ENCODE data around the gene MLLT10. TPM values are rescaled to one million over a fixed set of nuclear protein-coding genes. Genes with fewer than 3 reads are reported as not detected.

MLLT10 gene
- total RNA-seq, 1 donor from 2014 or later: 32.3 TPM

DNA sequence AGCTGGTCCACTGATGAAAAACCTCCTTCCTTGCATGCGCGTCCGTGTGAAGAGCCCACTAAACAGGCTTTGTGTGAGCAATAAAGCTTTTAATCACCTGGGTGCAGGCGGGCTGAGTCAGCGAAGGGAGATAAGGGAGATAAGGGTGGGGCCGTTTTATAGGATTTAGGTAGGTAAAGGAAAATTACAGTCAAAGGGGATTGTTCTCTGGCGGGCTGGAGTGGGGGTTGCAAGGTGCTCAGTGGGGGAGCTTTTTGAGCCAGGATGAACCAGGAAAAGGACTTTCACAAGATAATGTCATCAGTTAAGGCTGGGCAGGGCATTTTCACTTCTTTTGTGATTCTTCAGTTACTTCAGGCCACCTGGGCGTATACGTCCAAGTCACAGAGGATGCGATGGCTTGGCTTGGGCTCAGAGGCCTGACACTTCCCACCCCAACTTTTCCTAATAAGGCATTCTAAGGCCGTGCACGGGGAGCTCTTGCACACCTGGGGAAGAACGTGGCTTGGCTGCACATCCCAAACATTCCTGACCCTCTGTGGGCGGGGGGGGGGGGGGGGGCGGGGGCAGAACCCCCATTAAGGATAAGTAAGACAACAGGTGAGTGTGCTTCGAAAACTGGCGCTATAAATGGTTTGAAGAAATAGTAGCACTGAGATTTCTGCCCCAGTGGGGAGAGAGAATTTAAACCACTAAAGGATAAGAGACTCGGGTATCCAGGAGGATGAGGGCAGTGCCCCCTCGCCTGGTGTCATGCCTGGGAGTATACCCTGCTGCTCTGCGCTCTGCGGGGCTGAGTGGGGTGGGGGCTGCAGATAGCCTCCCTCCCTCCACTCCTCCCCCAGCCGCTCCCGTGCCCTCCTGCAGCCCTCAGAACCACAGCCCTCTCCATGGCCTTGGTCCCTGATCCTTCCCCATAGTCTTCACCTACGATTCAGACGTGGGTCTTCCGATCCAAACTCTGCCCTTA is 217.6 kb downstream of the MLLT10 start:
- H3K4me3 ChIP-seq (ENCODE audit: low read depth, low read length): no peak overlapping the region

DNA sequence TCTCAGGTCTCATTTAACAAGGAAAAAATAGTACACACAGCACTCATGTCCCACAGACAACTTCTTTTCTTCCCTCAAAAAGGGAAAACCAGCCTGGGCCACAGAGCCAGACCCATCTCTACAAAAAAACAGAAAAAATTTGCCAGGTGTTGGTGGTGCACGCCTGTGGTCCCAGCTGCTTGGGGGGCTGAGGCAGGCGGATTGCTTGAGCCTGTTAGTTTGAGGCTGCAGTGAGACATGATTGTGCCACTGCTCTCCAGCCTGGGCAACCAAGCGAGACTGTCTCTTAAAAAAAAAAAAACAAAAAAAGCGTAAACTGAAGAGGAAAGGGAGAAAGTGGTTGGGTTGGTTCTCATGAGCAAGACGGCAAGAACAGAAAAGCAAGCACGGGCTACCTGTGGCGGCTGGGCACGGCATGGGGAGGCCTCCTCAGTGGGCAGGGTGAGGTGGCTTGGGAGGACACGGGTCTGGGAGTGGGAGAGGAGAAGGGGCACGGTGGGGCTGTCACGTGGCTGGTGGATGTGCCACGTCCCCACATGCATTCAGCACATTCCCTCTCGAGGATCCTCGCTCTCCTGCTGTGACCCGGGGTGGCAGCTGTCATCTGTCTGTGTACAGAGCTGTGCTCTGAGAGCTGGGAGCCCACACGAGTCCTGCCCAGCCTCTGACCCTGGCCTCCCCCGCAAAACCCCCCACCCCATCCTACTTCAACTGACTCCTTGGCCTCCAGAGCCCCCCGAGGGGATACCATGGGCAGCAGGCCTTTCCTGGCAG is 219.7 kb downstream of the MLLT10 start:
- no peaks in the 10 kb centered on the region for H3K27me3 ChIP-seq (ENCODE audit: control insufficient read depth, insufficient read depth, low read length)
- H3K4me3 ChIP-seq (ENCODE audit: low read depth, low read length): no peak overlapping the region
- peak; percentile 9 for DNase-seq (ENCODE audit: low read depth)
- no peaks in the 10 kb centered on the region for H3K36me3 ChIP-seq (ENCODE audit: control insufficient read depth, insufficient read depth, low read length)
- TF ChIP-seq, protein P1, sequence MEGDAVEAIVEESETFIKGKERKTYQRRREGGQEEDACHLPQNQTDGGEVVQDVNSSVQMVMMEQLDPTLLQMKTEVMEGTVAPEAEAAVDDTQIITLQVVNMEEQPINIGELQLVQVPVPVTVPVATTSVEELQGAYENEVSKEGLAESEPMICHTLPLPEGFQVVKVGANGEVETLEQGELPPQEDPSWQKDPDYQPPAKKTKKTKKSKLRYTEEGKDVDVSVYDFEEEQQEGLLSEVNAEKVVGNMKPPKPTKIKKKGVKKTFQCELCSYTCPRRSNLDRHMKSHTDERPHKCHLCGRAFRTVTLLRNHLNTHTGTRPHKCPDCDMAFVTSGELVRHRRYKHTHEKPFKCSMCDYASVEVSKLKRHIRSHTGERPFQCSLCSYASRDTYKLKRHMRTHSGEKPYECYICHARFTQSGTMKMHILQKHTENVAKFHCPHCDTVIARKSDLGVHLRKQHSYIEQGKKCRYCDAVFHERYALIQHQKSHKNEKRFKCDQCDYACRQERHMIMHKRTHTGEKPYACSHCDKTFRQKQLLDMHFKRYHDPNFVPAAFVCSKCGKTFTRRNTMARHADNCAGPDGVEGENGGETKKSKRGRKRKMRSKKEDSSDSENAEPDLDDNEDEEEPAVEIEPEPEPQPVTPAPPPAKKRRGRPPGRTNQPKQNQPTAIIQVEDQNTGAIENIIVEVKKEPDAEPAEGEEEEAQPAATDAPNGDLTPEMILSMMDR (IDR thresholded peaks at IDR 0.05; ENCODE audit: insufficient read depth, low read length, poor library complexity, severe bottlenecking): no peak

More for the DNA sequence above, 217.6 kb downstream of the MLLT10 start:
- TF ChIP-seq, protein P1 (IDR thresholded peaks at IDR 0.05; ENCODE audit: insufficient read depth, low read length, poor library complexity, severe bottlenecking): no peak
- DNase-seq (ENCODE audit: low read depth): no peak
- Histone ChIP-seq H3K36me3 (ENCODE audit: control insufficient read depth, insufficient read depth, low read length) (no peaks in the 10 kb centered on the region), H3K27me3 (ENCODE audit: control insufficient read depth, insufficient read depth, low read length) (no peaks in the 10 kb centered on the region)

DNA sequence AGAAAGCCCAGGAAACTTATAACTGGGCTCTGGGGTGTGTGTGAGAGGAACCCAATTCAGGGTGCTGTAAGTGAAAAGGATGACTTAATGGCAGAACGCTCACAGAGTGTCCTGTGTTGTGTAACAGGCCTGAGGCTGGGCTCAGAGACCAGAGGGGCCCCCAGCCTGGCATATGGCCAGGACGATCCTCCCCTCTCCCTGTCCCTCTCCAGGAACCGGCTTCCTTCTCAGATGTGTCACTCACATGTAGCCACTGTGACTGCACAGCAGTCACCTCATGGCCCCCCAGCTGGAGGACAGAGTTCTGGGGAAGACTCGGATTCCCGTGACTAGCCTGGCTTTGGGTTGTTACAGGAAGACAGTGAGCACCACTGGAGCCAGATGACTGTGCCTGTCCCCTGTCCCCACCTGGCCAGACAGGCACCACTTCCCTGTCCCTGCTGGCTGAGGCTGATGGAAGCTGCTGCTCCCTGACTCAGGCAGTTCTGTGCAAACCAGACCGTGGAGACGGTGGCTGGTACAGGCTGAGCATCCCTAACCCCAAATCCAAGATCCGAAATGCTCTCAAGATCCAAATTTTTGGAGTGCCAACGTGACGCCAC is 220.5 kb downstream of the MLLT10 start:
- Histone ChIP-seq H3K36me3 (ENCODE audit: control insufficient read depth, insufficient read depth, low read length) (no peaks in the 10 kb centered on the region), H3K4me3 (ENCODE audit: low read depth, low read length) (no peak overlapping the region), H3K27me3 (ENCODE audit: control insufficient read depth, insufficient read depth, low read length) (no peaks in the 10 kb centered on the region)
- TF ChIP-seq, protein P1 (IDR thresholded peaks at IDR 0.05; ENCODE audit: insufficient read depth, low read length, poor library complexity, severe bottlenecking): no peak
- no peak for DNase-seq (ENCODE audit: low read depth)

DNA sequence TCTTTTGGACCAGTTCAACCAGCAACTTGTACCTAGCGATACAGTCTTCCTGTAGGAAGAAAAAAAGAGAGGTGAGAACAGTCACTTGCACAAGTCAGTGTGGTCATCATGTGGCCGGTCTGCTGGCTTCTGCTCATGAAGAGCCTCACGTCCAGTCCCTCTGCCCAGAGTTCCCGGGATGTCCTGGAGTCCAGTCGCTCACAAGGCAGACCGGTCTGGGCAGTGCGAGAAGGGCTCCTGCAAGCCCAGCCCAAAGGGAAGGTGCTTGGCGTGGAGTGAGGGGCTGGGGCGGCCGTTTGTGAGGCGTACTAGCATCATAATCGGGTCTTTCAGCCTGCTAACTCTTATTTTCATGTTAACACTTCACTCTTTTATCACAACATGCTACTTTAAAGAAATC is 222.7 kb downstream of the MLLT10 start:
- no peaks in the 10 kb centered on the region for H3K36me3 ChIP-seq (ENCODE audit: control insufficient read depth, insufficient read depth, low read length)
- TF ChIP-seq, protein P1 (IDR thresholded peaks at IDR 0.05; ENCODE audit: insufficient read depth, low read length, poor library complexity, severe bottlenecking): no peak
- no peaks in the 10 kb centered on the region for H3K27me3 ChIP-seq (ENCODE audit: control insufficient read depth, insufficient read depth, low read length)
- H3K4me3 ChIP-seq (ENCODE audit: low read depth, low read length): no peak overlapping the region
- no peak for DNase-seq (ENCODE audit: low read depth)

DNA sequence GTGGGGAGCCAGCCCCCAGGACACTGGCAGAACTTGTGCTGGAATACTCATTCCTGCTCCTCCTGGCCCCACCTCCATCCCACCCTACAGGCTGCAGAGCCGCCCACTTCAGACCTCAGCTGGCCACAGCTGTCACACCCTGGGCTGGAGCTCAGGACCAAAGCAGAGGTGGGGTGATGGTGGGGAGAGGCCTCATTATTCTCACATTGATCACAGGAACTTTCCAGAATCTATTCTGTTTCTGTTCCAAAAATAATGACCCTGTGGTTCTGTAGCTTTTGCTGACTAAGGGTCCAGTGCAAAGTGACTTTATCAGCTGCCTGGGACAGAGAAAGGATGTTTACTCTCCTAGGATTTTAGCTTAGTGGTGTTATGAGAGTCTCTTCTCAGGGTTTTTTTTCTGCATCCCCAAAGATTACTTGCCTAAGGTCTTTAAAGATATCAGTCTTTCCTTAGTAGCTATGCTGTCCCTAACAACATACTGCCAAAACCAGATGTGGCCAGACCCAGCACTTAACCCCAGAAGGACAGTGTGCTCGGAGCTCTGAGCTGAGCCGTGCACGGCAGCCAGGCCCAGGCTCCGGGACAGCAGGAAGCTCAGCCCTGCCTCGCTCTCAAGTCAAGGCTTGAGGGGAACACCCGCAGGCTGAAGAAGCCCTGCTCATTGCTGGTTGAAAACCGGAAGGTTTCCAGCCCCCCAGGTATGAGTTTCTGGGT is 223.3 kb downstream of the MLLT10 start:
- Histone ChIP-seq H3K4me3 (ENCODE audit: low read depth, low read length) (no peak overlapping the region), H3K36me3 (ENCODE audit: control insufficient read depth, insufficient read depth, low read length) (no peaks in the 10 kb centered on the region), H3K27me3 (ENCODE audit: control insufficient read depth, insufficient read depth, low read length) (no peaks in the 10 kb centered on the region)
- DNase-seq (ENCODE audit: low read depth): no peak
- TF ChIP-seq, protein P1 (IDR thresholded peaks at IDR 0.05; ENCODE audit: insufficient read depth, low read length, poor library complexity, severe bottlenecking): no peak
